Neural cell (in vitro differentiated cells): ENCODE measurements around the gene COQ10B.

ENCODE experiments used
- CTCF ChIP-seq: fragments of 450-650 bp; IDR thresholded peaks from 2 replicates; pipeline ENCODE4 v1.5.1; 2014; ENCODE audit warnings: antibody characterized with exemption, mild to moderate bottlenecking, moderate library complexity; ENCODE audit not compliant: poor library complexity, severe bottlenecking
- EP300 ChIP-seq: fragments of 450-650 bp; conservative IDR thresholded peaks from 2 replicates; pipeline ENCODE4 v1.6.1; 2014; ENCODE audit warnings: antibody characterized with exemption, mild to moderate bottlenecking, moderate library complexity; ENCODE audit not compliant: poor library complexity, severe bottlenecking
- EZH2 ChIP-seq: fragments of 200-600, 300-800 bp; shearing (Covaris generic), sonication (generic); IDR thresholded peaks from 2 replicates; pipeline ENCODE4 v1.6.1; 2014; ENCODE audit warnings: antibody characterized with exemption, low read length, borderline replicate concordance, mild to moderate bottlenecking; ENCODE audit not compliant: insufficient read depth, poor library complexity, severe bottlenecking
- MXI1 ChIP-seq: fragments of 450-650 bp; conservative IDR thresholded peaks from 2 replicates; pipeline ENCODE4 v1.6.1; 2014; ENCODE audit warnings: antibody characterized with exemption, mild to moderate bottlenecking; ENCODE audit not compliant: poor library complexity, severe bottlenecking
- POLR2AphosphoS5 ChIP-seq: IDR thresholded peaks from 2 replicates; pipeline ENCODE4 v1.6.1; 2012
- RAD21 ChIP-seq: fragments of 450-650 bp; conservative IDR thresholded peaks from 2 replicates; pipeline ENCODE4 v1.6.1; 2014; ENCODE audit warnings: antibody characterized with exemption, mild to moderate bottlenecking, moderate library complexity
- REST ChIP-seq: IDR thresholded peaks from 2 replicates; pipeline ENCODE4 v1.6.1; 2012; ENCODE audit warnings: borderline replicate concordance
- SMC3 ChIP-seq: fragments of 450-650 bp; conservative IDR thresholded peaks from 2 replicates; pipeline ENCODE4 v1.6.1; 2014; ENCODE audit warnings: antibody characterized with exemption, mild to moderate bottlenecking, moderate library complexity; ENCODE audit not compliant: poor library complexity
- TAF1 ChIP-seq: IDR thresholded peaks from 2 replicates; pipeline ENCODE4 v1.6.1; 2012; ENCODE audit warnings: low read depth

GRCh38 chr2:197464175-197464574, 10.8 kb downstream of the COQ10B start:
- no peak for TF ChIP-seq CTCF
- no peak for TF ChIP-seq EZH2
- no peak for TF ChIP-seq EP300
- TF ChIP-seq POLR2AphosphoS5 = no peak
- TF ChIP-seq REST = no peak
- no peak for TF ChIP-seq TAF1
- no peak for TF ChIP-seq SMC3
- TF ChIP-seq MXI1 = no peak
- TF ChIP-seq RAD21 = no peak
